ENCODE measurements around the gene PYURF. TPM values are rescaled to one million over a fixed set of nuclear protein-coding genes. Genes with fewer than 3 reads are reported as not detected.

The PYURF gene
- total and polyA plus RNA-seq, 10 of the 15 experiments (the other 5 are each of a cell fraction or from before 2014, with no cell fraction given) = 16.7 to 181 (median 79.6) TPM

DNA sequence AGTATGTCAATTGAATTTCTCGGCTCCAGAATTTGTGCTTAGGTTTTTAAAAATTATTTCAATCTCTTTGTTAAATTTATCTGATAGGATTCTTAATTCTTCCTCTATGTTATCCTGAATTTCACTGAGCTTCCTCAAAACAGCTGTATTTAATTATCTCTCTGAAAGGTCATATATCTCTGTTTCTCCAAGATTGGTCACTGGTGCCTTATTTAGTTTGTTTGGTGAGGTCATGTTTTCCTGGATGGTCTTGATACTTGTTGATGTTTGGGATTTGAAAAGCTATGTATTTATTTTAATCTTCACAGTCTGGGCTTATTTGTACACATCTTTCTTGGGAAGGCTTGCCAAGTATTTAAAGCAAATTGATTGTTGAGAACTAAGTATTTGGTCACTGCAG lies 44.0 kb upstream of the PYURF start:
- RAD21 ChIA-PET (ENCODE audit: unreplicated experiment) = interaction anchor here (0.8 kb wide), 1 partner anchor 92 kb away, joined by 4 read pairs; no protein-coding TSS in a partner anchor
- ATAC-seq = no peak
- H3K4me3 ChIP-seq = no peak overlapping the region
- intact Hi-C loops (cut with micrococcal nuclease; ENCODE audit: unreplicated experiment) (no loop called here), in situ Hi-C loops (cut with MboI) (no loop called here)
- no peak for FAIRE-seq
- no peak overlapping the region for H3K27ac ChIP-seq (ENCODE audit: control insufficient read depth, insufficient read depth)
- CTCF ChIA-PET = interaction anchor here (0.8 kb wide), 1 partner anchor 209 kb away, joined by 3 read pairs; no protein-coding TSS in a partner anchor
- no peak for DNase-seq (ENCODE audit: low read depth, low spot score)
- no peak overlapping the region for H3K9ac ChIP-seq (ENCODE audit: control insufficient read depth, insufficient read depth, low read length)
- H3K36me3 ChIP-seq (ENCODE audit: control insufficient read depth in 2 of 2, insufficient read depth in 2 of 2, low read length in 1 of 2) = no peaks in the 10 kb centered on the region
- H4K20me1 ChIP-seq (ENCODE audit: control insufficient read depth, insufficient read depth) = no peaks in the 10 kb centered on the region
- 0% methylated on average over 1 of the region's 1 CpG for WGBS (ENCODE audit: insufficient coverage, insufficient replicate concordance, low lambda C conversion rate, missing lambda C conversion rate)
- H3K79me2 ChIP-seq (ENCODE audit: control insufficient read depth, insufficient read depth, low read length) = no peaks in the 10 kb centered on the region
- H2AFZ ChIP-seq (ENCODE audit: control insufficient read depth, low read depth, low read length) = no peak overlapping the region
- POLR2A ChIA-PET = no interaction called here
- no TSS peak for BruUV-seq (replicated peaks)
- H3K4me2 ChIP-seq (ENCODE audit: control insufficient read depth, insufficient read depth) = no peak overlapping the region
- H3K27me3 ChIP-seq (replicated peaks in 1 of 2; ENCODE audit: control insufficient read depth in 2 of 2, insufficient read depth in 2 of 2, low read length in 1 of 2) = no peaks in the 10 kb centered on the region; a peak in 1 of 4 replicates
- H3K4me1 ChIP-seq (ENCODE audit: control insufficient read depth, insufficient read depth, low read length) = no peaks in the 10 kb centered on the region
- no peaks in the 10 kb centered on the region for H3K9me3 ChIP-seq (replicated peaks; ENCODE audit: control insufficient read depth, insufficient read depth, low read length)
- SMC1A ChIA-PET (ENCODE audit: uncharacterized antibody, unreplicated experiment) = no interaction called here
- TF ChIP-seq SREBF1 (IDR thresholded peaks at IDR 0.05; ENCODE audit: low read length) (no peak), SPI1 (IDR thresholded peaks at IDR 0.05; ENCODE audit: borderline replicate concordance, insufficient read depth, low read depth, low read length) (no peak), STAT3 (IDR thresholded peaks at IDR 0.05; ENCODE audit: low read depth, low read length) (no peak), CHD2 (IDR thresholded peaks at IDR 0.05; ENCODE audit: borderline replicate concordance, low read depth, low read length) (no peak), IKZF2 (IDR thresholded peaks at IDR 0.05) (no peak), BACH1 (IDR thresholded peaks at IDR 0.05; ENCODE audit: borderline replicate concordance) (no peak), ATF7 (IDR thresholded peaks at IDR 0.05; ENCODE audit: low read depth) (no peak), CBX5 (IDR thresholded peaks at IDR 0.05; ENCODE audit: low read depth) (no peak), CREB1 (IDR thresholded peaks at IDR 0.05; ENCODE audit: low read depth) (no peak)
- TF ChIP-seq, protein P1, sequence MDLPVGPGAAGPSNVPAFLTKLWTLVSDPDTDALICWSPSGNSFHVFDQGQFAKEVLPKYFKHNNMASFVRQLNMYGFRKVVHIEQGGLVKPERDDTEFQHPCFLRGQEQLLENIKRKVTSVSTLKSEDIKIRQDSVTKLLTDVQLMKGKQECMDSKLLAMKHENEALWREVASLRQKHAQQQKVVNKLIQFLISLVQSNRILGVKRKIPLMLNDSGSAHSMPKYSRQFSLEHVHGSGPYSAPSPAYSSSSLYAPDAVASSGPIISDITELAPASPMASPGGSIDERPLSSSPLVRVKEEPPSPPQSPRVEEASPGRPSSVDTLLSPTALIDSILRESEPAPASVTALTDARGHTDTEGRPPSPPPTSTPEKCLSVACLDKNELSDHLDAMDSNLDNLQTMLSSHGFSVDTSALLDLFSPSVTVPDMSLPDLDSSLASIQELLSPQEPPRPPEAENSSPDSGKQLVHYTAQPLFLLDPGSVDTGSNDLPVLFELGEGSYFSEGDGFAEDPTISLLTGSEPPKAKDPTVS (IDR thresholded peaks at IDR 0.05; ENCODE audit: low read depth, low read length) = no peak
- TF ChIP-seq, protein P2, sequence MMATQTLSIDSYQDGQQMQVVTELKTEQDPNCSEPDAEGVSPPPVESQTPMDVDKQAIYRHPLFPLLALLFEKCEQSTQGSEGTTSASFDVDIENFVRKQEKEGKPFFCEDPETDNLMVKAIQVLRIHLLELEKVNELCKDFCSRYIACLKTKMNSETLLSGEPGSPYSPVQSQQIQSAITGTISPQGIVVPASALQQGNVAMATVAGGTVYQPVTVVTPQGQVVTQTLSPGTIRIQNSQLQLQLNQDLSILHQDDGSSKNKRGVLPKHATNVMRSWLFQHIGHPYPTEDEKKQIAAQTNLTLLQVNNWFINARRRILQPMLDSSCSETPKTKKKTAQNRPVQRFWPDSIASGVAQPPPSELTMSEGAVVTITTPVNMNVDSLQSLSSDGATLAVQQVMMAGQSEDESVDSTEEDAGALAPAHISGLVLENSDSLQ (IDR thresholded peaks at IDR 0.05) = no peak
- TF ChIP-seq, protein P3, sequence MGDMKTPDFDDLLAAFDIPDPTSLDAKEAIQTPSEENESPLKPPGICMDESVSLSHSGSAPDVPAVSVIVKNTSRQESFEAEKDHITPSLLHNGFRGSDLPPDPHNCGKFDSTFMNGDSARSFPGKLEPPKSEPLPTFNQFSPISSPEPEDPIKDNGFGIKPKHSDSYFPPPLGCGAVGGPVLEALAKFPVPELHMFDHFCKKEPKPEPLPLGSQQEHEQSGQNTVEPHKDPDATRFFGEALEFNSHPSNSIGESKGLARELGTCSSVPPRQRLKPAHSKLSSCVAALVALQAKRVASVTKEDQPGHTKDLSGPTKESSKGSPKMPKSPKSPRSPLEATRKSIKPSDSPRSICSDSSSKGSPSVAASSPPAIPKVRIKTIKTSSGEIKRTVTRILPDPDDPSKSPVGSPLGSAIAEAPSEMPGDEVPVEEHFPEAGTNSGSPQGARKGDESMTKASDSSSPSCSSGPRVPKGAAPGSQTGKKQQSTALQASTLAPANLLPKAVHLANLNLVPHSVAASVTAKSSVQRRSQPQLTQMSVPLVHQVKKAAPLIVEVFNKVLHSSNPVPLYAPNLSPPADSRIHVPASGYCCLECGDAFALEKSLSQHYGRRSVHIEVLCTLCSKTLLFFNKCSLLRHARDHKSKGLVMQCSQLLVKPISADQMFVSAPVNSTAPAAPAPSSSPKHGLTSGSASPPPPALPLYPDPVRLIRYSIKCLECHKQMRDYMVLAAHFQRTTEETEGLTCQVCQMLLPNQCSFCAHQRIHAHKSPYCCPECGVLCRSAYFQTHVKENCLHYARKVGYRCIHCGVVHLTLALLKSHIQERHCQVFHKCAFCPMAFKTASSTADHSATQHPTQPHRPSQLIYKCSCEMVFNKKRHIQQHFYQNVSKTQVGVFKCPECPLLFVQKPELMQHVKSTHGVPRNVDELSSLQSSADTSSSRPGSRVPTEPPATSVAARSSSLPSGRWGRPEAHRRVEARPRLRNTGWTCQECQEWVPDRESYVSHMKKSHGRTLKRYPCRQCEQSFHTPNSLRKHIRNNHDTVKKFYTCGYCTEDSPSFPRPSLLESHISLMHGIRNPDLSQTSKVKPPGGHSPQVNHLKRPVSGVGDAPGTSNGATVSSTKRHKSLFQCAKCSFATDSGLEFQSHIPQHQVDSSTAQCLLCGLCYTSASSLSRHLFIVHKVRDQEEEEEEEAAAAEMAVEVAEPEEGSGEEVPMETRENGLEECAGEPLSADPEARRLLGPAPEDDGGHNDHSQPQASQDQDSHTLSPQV (IDR thresholded peaks at IDR 0.05) = no peak
- TF ChIP-seq, protein P4, sequence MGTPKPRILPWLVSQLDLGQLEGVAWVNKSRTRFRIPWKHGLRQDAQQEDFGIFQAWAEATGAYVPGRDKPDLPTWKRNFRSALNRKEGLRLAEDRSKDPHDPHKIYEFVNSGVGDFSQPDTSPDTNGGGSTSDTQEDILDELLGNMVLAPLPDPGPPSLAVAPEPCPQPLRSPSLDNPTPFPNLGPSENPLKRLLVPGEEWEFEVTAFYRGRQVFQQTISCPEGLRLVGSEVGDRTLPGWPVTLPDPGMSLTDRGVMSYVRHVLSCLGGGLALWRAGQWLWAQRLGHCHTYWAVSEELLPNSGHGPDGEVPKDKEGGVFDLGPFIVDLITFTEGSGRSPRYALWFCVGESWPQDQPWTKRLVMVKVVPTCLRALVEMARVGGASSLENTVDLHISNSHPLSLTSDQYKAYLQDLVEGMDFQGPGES (IDR thresholded peaks at IDR 0.05) = no peak
- TF ChIP-seq, protein P5, sequence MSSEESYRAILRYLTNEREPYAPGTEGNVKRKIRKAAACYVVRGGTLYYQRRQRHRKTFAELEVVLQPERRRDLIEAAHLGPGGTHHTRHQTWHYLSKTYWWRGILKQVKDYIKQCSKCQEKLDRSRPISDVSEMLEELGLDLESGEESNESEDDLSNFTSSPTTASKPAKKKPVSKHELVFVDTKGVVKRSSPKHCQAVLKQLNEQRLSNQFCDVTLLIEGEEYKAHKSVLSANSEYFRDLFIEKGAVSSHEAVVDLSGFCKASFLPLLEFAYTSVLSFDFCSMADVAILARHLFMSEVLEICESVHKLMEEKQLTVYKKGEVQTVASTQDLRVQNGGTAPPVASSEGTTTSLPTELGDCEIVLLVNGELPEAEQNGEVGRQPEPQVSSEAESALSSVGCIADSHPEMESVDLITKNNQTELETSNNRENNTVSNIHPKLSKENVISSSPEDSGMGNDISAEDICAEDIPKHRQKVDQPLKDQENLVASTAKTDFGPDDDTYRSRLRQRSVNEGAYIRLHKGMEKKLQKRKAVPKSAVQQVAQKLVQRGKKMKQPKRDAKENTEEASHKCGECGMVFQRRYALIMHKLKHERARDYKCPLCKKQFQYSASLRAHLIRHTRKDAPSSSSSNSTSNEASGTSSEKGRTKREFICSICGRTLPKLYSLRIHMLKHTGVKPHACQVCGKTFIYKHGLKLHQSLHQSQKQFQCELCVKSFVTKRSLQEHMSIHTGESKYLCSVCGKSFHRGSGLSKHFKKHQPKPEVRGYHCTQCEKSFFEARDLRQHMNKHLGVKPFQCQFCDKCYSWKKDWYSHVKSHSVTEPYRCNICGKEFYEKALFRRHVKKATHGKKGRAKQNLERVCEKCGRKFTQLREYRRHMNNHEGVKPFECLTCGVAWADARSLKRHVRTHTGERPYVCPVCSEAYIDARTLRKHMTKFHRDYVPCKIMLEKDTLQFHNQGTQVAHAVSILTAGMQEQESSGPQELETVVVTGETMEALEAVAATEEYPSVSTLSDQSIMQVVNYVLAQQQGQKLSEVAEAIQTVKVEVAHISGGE (CRISPR knock-in tag; IDR thresholded peaks at IDR 0.05) = no peak
